Bronchial epithelial cell (primary cell): ENCODE results near the gene RAVER1. TPM values are rescaled to one million over a fixed set of nuclear protein-coding genes. Genes with fewer than 3 reads are reported as not detected.

Experiments used
- DNase-seq: peaks from one replicate; pipeline ENCODE4 v3.0.0-alpha.2; 2010; ENCODE audit warnings: low read depth
- FAIRE-seq: peaks from 2 replicates; lab custom pipeline; 2011; peaks lifted over from hg19 to GRCh38; lab: Jason Lieb, UNC
- H3K27me3 ChIP-seq: 2 replicates; pipeline ENCODE4 v1.5.1; 2011; ENCODE audit warnings: low read length; ENCODE audit not compliant: control insufficient read depth, insufficient read depth
- H3K36me3 ChIP-seq: 2 replicates; pipeline ENCODE4 v1.5.1; 2011; ENCODE audit warnings: low read length; ENCODE audit not compliant: control insufficient read depth, insufficient read depth
- H3K4me3 ChIP-seq: 2 replicates; pipeline ENCODE4 v1.5.1; 2011; ENCODE audit warnings: mild to moderate bottlenecking, low read depth, low read length, control low read depth
- CTCF ChIP-seq: IDR thresholded peaks from 2 replicates; pipeline ENCODE4 v1.5.1; 2011; ENCODE audit warnings: mild to moderate bottlenecking, moderate library complexity, low read length, control low read depth, inconsistent platforms; ENCODE audit not compliant: insufficient read depth, severe bottlenecking
- total RNA-seq: library from RNA; depleted of rRNA; stranded (reverse); fragments of >200 nt; gene quantifications from 2 replicates; pipeline ENCODE4 v1.2.1, GENCODE V29; 2014

The RAVER1 gene
- total RNA-seq, 1 donor from 2014 or later, result 4.2 TPM

DNA sequence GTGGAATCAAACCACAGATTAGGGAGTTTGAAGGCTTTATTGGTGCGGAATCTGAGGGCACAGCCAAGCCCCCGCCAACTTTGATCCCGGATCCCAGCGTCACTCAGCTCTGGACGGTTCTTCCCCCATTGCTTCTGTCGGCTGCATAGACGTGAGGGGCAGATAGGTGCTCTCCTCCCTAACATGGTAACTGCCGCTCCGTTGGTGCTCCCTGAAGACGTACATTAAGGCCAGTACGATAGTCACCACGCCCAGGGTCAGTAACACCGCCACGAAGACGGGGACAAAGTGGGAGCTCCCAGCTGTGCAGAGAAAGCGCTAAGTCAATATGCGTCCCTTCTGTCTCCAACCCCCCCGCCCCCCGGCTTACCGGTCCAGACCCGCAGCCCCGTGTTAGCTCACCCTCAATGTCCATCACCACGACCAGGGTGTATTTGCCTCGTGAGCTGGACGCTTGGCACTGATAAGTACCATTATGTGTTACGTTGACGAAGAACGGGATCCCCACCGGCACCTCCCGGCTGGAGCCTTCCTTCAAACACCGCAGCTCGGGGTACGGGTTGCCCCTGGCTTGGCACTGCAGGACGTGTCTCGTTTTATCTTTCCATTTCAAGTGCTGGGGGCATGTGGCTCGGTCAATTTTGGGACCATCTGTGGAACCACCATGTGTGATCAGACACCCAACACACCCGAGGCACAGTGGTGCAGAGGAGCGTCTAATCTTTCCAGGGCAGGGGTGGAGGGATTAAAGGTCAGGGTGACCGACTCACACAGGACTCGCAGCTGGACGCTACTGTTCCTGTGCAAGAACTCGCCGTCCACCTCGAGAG, 644 bp upstream of the RAVER1 start:
- TF ChIP-seq CTCF, result no peak
- no peak for FAIRE-seq
- Histone ChIP-seq H3K36me3 (peaks cover 6% of the 10 kb centered on the region), H3K27me3 (no peaks in the 10 kb centered on the region), H3K4me3 (peak overlapping the region; percentile 93)
- no peak for DNase-seq

DNA sequence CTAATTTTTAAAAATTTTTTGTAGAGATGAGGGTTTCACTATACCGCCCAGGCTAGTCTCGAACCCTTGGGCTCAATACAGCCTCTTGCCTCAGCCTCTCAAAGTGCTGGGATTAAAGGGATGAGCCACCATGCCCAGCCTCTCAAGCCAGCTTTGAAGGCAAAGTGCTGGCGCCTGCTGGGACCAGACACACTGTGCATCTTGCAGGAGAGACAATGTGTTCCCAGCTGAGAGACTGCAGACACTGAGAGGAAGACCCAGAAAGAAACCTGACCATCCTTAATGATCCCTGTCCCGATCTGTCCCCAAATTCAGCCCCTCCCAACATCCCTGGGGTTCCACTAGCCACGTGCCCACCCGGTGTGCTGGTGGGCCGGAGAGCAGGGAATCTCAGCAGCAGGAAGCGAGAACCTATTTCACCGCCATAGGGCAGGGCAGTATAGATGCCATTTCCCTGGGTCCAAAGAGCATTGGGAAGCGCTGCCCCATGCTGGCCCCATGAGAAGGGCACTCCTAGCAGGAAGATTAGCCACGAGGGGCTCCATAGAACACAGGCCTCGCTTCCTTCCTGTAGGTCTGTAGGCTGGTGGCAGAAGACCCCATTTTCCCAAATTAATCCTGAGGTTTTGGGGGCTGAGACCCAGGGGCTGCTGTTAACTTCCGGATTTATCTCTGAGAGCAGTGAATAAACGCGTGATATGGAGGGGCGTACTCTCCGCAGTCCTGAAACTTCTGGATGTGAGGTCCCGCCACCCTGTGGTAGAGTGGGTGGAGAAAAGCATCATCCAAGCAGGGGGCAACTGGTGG, 968 bp downstream of the RAVER1 start:
- H3K27me3 ChIP-seq, result no peaks in the 10 kb centered on the region
- FAIRE-seq (no peak), DNase-seq (no peak)
- peak; percentile 14 for TF ChIP-seq CTCF
- peak overlapping the region; percentile 93 for H3K4me3 ChIP-seq
- H3K36me3 ChIP-seq, result peaks cover 15% of the 10 kb centered on the region

DNA sequence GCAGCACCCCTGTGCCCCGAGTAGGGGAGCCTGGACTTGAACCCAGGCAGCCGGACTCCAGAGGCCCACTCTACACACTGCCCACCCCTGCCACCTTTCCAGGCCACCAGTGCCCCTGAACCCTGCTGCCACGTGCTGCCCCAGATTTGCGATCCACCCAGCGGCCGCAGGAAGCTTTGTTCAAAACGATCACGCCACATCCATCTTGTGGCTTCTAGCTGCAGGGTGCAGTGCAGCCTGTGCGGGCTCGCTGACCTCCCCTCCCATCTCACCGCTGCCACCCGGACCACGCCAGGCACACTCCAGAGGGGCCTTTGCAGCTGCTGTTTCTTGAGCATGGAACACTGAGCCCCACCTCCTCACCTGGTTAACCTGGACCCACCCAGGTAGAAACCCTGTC, 3.8 kb downstream of the RAVER1 start:
- Histone ChIP-seq H3K27me3 (no peaks in the 10 kb centered on the region), H3K4me3 (no peak overlapping the region), H3K36me3 (peaks cover 21% of the 10 kb centered on the region)
- TF ChIP-seq CTCF, result no peak
- FAIRE-seq, result no peak
- DNase-seq, result no peak

- no peak overlapping the region for H3K4me3 ChIP-seq
- H3K27me3 ChIP-seq, result no peaks in the 10 kb centered on the region
- peaks cover 23% of the 10 kb centered on the region for H3K36me3 ChIP-seq
- no peak for TF ChIP-seq CTCF
- DNase-seq (no peak), FAIRE-seq (no peak)
Measured at GRCh38 chr19:10328558-10329429, 4.5 kb downstream of the RAVER1 start.

DNA sequence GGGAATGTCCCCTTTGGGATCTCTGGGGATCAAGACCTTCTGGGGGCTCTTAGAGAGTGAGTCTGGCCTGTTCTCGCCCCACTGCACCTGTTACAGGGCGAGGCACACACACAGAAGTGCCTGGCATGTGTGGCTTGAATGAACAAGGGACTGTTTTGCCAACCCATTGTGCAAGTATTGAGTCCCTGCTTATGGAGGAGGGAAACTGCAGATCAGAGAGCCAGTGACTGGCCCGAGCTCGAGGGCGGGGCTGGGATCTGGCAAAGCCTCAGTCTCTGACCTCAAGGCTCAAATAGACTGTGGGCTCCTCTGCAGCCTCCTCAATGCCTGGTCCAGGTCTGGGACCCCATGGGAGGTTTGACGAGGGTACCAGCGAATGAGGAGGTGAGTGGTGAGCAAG, 5.5 kb downstream of the RAVER1 start:
- FAIRE-seq, result no peak
- Histone ChIP-seq H3K36me3 (peaks cover 26% of the 10 kb centered on the region), H3K4me3 (no peak overlapping the region), H3K27me3 (no peaks in the 10 kb centered on the region)
- DNase-seq, result no peak
- TF ChIP-seq CTCF, result no peak
